SK-N-SH (cell line): Measurements from ENCODE around the gene ARL6IP5. TPM values are rescaled to one million over a fixed set of nuclear protein-coding genes. Genes with fewer than 3 reads are reported as not detected.

Source experiments
- CTCF ChIA-PET: fragments of 300-600, 350-600 bp; formaldehyde crosslinking; extraction: SDS; loops from one replicate; lab custom pipeline; 2021; lab: Yijun Ruan, JAX
- POLR2A ChIA-PET: fragments of 350-600 bp; sonication (Branson Sonifier 250); formaldehyde crosslinking; extraction: SDS; loops from one replicate; lab custom pipeline; 2020; ENCODE audit warnings: antibody characterized with exemption, inconsistent platforms; lab: Yijun Ruan, JAX
- DNase-seq: peaks from one replicate; pipeline ENCODE4 v3.0.0; 2012
- H2AFZ ChIP-seq: fragments of 200-600 bp; sonication (generic); 2 replicates; pipeline ENCODE4 v1.8.1; 2016; ENCODE audit warnings: antibody characterized with exemption, mild to moderate bottlenecking, low read depth
- H3F3A ChIP-seq: fragments of 200-600 bp; sonication (generic); replicated peaks from 2 replicates; pipeline ENCODE3; 2016; ENCODE audit warnings: antibody characterized with exemption, mild to moderate bottlenecking; ENCODE audit not compliant: insufficient read depth
- H3K27ac ChIP-seq, 2 experiments: fragments of 200-500 bp in 1 of 2; fragments of 200-600 bp in 1 of 2; sonication (Bioruptor generic) in 1 of 2; sonication (generic), shearing (Covaris generic) in 1 of 2; 2 replicates each; pipeline versions ENCODE4 v1.5.1 to v1.6.1; 2014 to 2016; ENCODE audit warnings: low read depth in 2 of 2, inconsistent platforms in 1 of 2, low read length in 1 of 2, mild to moderate bottlenecking in 1 of 2, mixed read lengths in 1 of 2
- H3K27me3 ChIP-seq: fragments of 200-600 bp; sonication (generic), shearing (Covaris generic); 2 replicates; pipeline ENCODE4 v1.6.1; 2016; ENCODE audit warnings: mixed run types; ENCODE audit not compliant: insufficient read depth
- H3K36me3 ChIP-seq, 2 experiments: fragments of 200-500 bp in 1 of 2; fragments of 200-600 bp in 1 of 2; sonication (Bioruptor generic) in 1 of 2; sonication (generic) in 1 of 2; replicated peaks in 1 of 2; 2 replicates each; pipeline versions ENCODE3 to v1.5.1; 2014 to 2016; ENCODE audit warnings: low read length in 1 of 2, mild to moderate bottlenecking in 1 of 2; ENCODE audit not compliant: insufficient read depth in 2 of 2, control insufficient read depth in 1 of 2
- H3K4me1 ChIP-seq, 2 experiments: fragments of 200-500 bp in 1 of 2; fragments of 200-600 bp in 1 of 2; sonication (Bioruptor generic) in 1 of 2; sonication (generic), shearing (Covaris generic) in 1 of 2; 2 replicates each; pipeline versions ENCODE4 v1.5.1 to v1.6.1; 2014 to 2016; ENCODE audit warnings: low read depth in 1 of 2, low read length in 1 of 2, mixed run types in 1 of 2; ENCODE audit not compliant: insufficient read depth in 2 of 2, control insufficient read depth in 1 of 2
- H3K4me2 ChIP-seq: fragments of 200-600 bp; sonication (generic), shearing (Covaris generic); 2 replicates; pipeline ENCODE4 v1.6.1; 2017; ENCODE audit warnings: mixed run types
- H3K4me3 ChIP-seq, 2 experiments: fragments of 200-500 bp in 1 of 2; fragments of 200-600 bp in 1 of 2; sonication (Bioruptor generic) in 1 of 2; sonication (generic), shearing (Covaris generic) in 1 of 2; 2 replicates each; pipeline versions ENCODE4 v1.5.1 to v1.8.1; 2014 to 2016; ENCODE audit warnings: low read depth in 2 of 2, inconsistent platforms in 1 of 2, low read length in 1 of 2, mild to moderate bottlenecking in 1 of 2, mixed read lengths in 1 of 2, moderate library complexity in 1 of 2
- H3K79me2 ChIP-seq: fragments of 200-600 bp; sonication (generic); 2 replicates; pipeline ENCODE4 v1.8.1; 2017; ENCODE audit warnings: mild to moderate bottlenecking; ENCODE audit not compliant: insufficient read depth
- H3K9ac ChIP-seq: fragments of 200-600 bp; sonication (generic); 2 replicates; pipeline ENCODE4 v1.6.1; 2017; ENCODE audit warnings: mixed run types
- H3K9me2 ChIP-seq: fragments of 200-600 bp; sonication (generic); 2 replicates; pipeline ENCODE4 v1.6.1; 2017; ENCODE audit warnings: mixed run types
- H3K9me3 ChIP-seq: fragments of 200-600 bp; sonication (generic); 2 replicates; pipeline ENCODE4 v1.6.1; 2017; ENCODE audit warnings: mixed run types, mild to moderate bottlenecking, moderate library complexity
- H4K20me1 ChIP-seq: fragments of 200-600 bp; sonication (generic); 2 replicates; pipeline ENCODE4 v1.6.1; 2017; ENCODE audit warnings: mild to moderate bottlenecking, mixed run types; ENCODE audit not compliant: insufficient read depth
- CTCF ChIP-seq: fragments of 200-600 bp; sonication (generic); IDR thresholded peaks from 2 replicates; pipeline ENCODE4 v1.6.1; 2017; ENCODE audit warnings: antibody characterized with exemption, mild to moderate bottlenecking, moderate library complexity
- EP300 ChIP-seq, 2 experiments: IDR thresholded peaks; 2 replicates each; pipeline versions ENCODE4 v1.4.0 to v1.6.1; 2012; ENCODE audit warnings: borderline replicate concordance in 1 of 2, low read depth in 1 of 2, low read length in 1 of 2
- FOXJ3 ChIP-seq: sonication (generic); formaldehyde crosslinking; IDR thresholded peaks from 2 replicates; pipeline ENCODE4 v1.5.1; 2020; ENCODE audit warnings: mild to moderate bottlenecking, missing genetic modification reagents
- JUND ChIP-seq: IDR thresholded peaks from 2 replicates; pipeline ENCODE4 v1.4.0; 2012
- MEF2A ChIP-seq: IDR thresholded peaks from 2 replicates; pipeline ENCODE4 v1.4.0; 2012; ENCODE audit warnings: low read depth, borderline replicate concordance
- MXI1 ChIP-seq: IDR thresholded peaks from 2 replicates; pipeline ENCODE4 v1.6.1; 2012; ENCODE audit warnings: mild to moderate bottlenecking, low read depth, low read length, improper control_type of control experiment
- PBX3 ChIP-seq: IDR thresholded peaks from 2 replicates; pipeline ENCODE4; 2012
- RCOR1 ChIP-seq: fragments of 150-350 bp; IDR thresholded peaks from 2 replicates; pipeline ENCODE4 v1.6.1; 2017; ENCODE audit warnings: antibody characterized with exemption, low read length
- RXRA ChIP-seq: IDR thresholded peaks from 2 replicates; pipeline ENCODE4 v1.4.0; 2012; ENCODE audit warnings: low read depth, mild to moderate bottlenecking, borderline replicate concordance
- SIN3A ChIP-seq: IDR thresholded peaks from 2 replicates; pipeline ENCODE4 v1.6.1; 2012; ENCODE audit warnings: low read depth, mild to moderate bottlenecking, low read length, moderate library complexity, borderline replicate concordance
- TEAD4 ChIP-seq: IDR thresholded peaks from 2 replicates; pipeline ENCODE4 v1.4.0; 2012; ENCODE audit warnings: mild to moderate bottlenecking, borderline replicate concordance; ENCODE audit not compliant: insufficient read depth
- USF1 ChIP-seq: IDR thresholded peaks from 2 replicates; pipeline ENCODE4 v1.4.0; 2012; ENCODE audit warnings: low read depth, borderline replicate concordance
- YY1 ChIP-seq: IDR thresholded peaks from 2 replicates; pipeline ENCODE4 v1.4.0; 2012; ENCODE audit warnings: low read depth, mild to moderate bottlenecking
- ZBTB33 ChIP-seq: IDR thresholded peaks from 2 replicates; pipeline ENCODE4 v1.4.0; 2012; ENCODE audit warnings: low read depth, borderline replicate concordance
- WGBS: methylation state at CpG from one replicate; pipeline ENCODE4 v1.1.6; 2017; ENCODE audit warnings: low lambda C conversion rate; 5-methylcytosine and 5-hydroxymethylcytosine counted together
- polyA plus RNA-seq, 3 experiments: library from polyadenylated mRNA; depleted of rRNA; stranded (reverse); fragments of >200 nt; gene quantifications; 2 replicates each; pipeline ENCODE4 v1.2.3, GENCODE V29; 2012

Gene ARL6IP5
- polyA plus RNA-seq, 1 of the 3 experiments (the other 2 are of a cell fraction), result 64.6 TPM

DNA sequence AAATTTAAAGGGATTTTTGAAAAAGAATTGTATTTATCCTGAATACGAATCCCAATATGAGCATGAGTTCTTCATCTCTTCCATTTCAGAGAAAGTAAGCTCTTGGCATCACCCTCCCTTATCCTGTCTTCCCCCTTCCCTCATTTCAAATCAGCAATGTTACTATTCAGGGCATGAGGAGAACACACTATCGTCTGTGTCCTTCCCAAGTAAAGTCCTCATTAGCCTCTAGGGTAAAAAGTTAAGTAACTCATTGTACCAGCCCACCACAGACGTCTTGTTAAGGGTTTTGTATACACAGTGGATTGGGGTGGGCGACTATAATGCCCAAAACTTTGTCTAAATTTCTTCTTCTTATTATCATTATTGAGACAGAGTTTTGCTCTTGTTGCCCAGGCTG lies 14.8 kb downstream of the ARL6IP5 start:
- Histone ChIP-seq H3K27ac (no peak overlapping the region), H3K9ac (no peak overlapping the region), H3K9me3 (no peaks in the 10 kb centered on the region), H3F3A (peaks cover 13% of the 10 kb centered on the region), H4K20me1 (peaks cover 30% of the 10 kb centered on the region), H3K36me3 (peaks cover 18 to 50% of the 10 kb centered on the region in 2 experiments), H3K27me3 (no peaks in the 10 kb centered on the region), H2AFZ (no peak overlapping the region), H3K79me2 (peaks cover 65% of the 10 kb centered on the region), H3K4me1 (peaks cover 0 to 4% of the 10 kb centered on the region in 2 experiments; a peak in 1 of 4 replicates), H3K9me2 (no peaks in the 10 kb centered on the region), H3K4me2 (no peak overlapping the region), H3K4me3 (no peak overlapping the region)
- ChIA-PET CTCF (interaction anchor here (0.6 to 2.0 kb wide), 3 partner anchors 21 to 64 kb away, joined by 3 to 8 read pairs (median 3); no protein-coding TSS in a partner anchor), POLR2A (no interaction called here)
- 97% methylated on average over 4 of the region's 4 CpGs for WGBS
- TF ChIP-seq RCOR1 (no peak), TEAD4 (no peak), EP300 (IDR thresholded peaks at IDR 0.05; ENCODE audit: borderline replicate concordance in 1 of 2, low read depth in 1 of 2, low read length in 1 of 2) (no peak), MEF2A (no peak), ZBTB33 (no peak), YY1 (no peak), RXRA (no peak), FOXJ3 (no peak), MXI1 (no peak), PBX3 (no peak), JUND (no peak), USF1 (no peak), SIN3A (no peak), CTCF (no peak)
- no peak for DNase-seq
